Adipocyte (in vitro differentiated cells): ENCODE data around the gene KCNA10.

ENCODE experiments used
- DNase-seq: peaks from one replicate; pipeline ENCODE4 v3.0.0-alpha.2; 2015; ENCODE audit warnings: low read depth
- H3K27me3 ChIP-seq: replicated peaks from 2 replicates; pipeline ENCODE4 v1.7.0; 2013; ENCODE audit warnings: mild to moderate bottlenecking, low read length, moderate library complexity; ENCODE audit not compliant: control insufficient read depth, insufficient read depth
- H3K36me3 ChIP-seq: 2 replicates; pipeline ENCODE4 v1.7.0; 2013; ENCODE audit warnings: low read length, mild to moderate bottlenecking, moderate library complexity; ENCODE audit not compliant: control insufficient read depth, insufficient read depth, severe bottlenecking
- H3K4me1 ChIP-seq: 2 replicates; pipeline ENCODE4 v1.7.0; 2013; ENCODE audit warnings: mild to moderate bottlenecking, low read length, moderate library complexity; ENCODE audit not compliant: control insufficient read depth, insufficient read depth
- H3K4me3 ChIP-seq: 2 replicates; pipeline ENCODE4 v1.7.0; 2013; ENCODE audit warnings: mild to moderate bottlenecking, low read length, moderate library complexity
- H3K9ac ChIP-seq: 2 replicates; pipeline ENCODE4 v1.7.0; 2013; ENCODE audit warnings: mild to moderate bottlenecking, low read length, moderate library complexity
- H3K9me3 ChIP-seq: 2 replicates; pipeline ENCODE4 v1.7.0; 2013; ENCODE audit warnings: mild to moderate bottlenecking, low read length, moderate library complexity; ENCODE audit not compliant: control insufficient read depth

Gene KCNA10

DNA sequence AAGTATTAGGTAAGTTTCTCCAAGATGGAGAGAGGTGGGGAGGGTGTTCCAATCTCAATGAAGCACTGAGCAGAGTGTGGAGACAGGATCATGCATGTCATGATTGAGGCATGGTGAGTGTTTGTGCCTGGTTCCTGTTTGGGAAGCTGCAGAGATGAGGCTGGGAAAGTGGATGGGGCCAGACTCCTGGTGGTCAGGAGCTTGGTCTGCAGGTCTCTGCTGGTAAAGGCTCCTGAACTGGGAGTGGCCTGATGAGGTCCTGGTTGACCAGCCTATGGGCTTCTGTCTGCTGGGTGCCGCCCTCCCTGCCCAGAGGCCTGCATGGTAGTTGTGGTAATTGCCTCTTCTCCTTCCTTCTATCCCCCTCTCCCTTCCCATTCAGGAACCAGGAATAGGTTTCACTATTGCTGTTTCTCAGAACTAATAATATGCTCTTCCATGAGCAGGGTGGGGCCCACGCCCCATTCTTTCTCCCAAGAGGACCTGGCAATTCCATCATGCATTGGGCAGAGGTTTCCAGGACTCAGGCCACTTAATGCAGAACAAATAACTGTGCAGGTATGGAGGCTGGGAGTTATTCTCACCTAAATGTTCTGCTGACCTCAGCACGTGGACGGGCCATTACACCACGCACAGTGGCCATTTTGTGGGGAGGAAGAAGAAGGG, 43.5 kb downstream of the KCNA10 start:
- Histone ChIP-seq H3K27me3 (no peaks in the 10 kb centered on the region), H3K4me3 (no peak overlapping the region), H3K9ac (no peak overlapping the region), H3K4me1 (peaks cover 23% of the 10 kb centered on the region), H3K9me3 (no peaks in the 10 kb centered on the region), H3K36me3 (no peaks in the 10 kb centered on the region)
- no peak for DNase-seq

- no peaks in the 10 kb centered on the region for H3K36me3 ChIP-seq
- H3K9me3 ChIP-seq = no peaks in the 10 kb centered on the region
- no peak for DNase-seq
- H3K4me3 ChIP-seq = no peak overlapping the region
- H3K9ac ChIP-seq = no peak overlapping the region
- H3K4me1 ChIP-seq = peaks cover 15% of the 10 kb centered on the region
- H3K27me3 ChIP-seq = no peaks in the 10 kb centered on the region
These were observed 44.5 kb downstream of the KCNA10 start for GRCh38 chr1:110474444-110474843.

DNA sequence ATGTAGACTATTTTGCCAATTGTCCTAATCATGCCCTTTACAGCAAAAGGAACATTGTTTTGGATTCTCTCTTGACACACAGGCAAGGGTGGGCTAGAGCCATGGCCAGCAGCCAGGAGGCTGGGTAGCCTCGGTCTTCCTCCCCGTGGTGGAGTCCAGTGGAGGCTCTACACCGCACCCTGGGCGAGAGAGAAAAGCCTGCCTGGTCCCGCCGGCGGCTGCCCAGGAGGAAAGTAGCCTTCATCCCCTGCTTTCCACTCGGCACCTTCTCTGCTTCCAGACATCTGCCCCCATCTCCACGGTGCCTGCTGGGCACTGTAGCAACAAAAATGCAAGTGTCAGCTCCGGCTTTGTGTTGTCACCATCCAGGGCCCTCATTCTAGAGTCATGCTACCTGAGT, 46.4 kb downstream of the KCNA10 start:
- H3K27me3 ChIP-seq = no peaks in the 10 kb centered on the region
- peaks cover 13% of the 10 kb centered on the region for H3K4me1 ChIP-seq
- H3K9ac ChIP-seq = no peak overlapping the region
- no peaks in the 10 kb centered on the region for H3K36me3 ChIP-seq
- H3K4me3 ChIP-seq = no peak overlapping the region
- no peaks in the 10 kb centered on the region for H3K9me3 ChIP-seq
- DNase-seq = no peak

DNA sequence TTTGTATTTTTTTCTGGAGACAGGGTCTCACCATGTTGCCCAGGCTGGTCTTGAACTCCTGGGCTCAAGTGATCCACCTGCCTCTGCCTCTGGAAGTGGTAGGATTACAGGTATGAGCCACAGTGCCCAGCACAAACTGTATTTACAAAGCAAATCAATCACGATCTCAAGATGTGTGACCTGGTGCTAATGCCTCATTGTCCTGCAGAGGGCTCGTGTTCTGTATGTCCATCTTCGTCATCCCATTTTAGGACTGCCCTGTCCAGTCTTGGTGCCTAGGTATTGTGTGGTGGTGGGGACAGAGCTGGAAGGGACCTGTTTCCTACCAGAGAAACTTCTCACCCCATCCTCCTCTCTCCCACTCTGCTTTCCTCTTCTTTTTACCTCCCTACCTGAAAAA, 47.8 kb downstream of the KCNA10 start:
- Histone ChIP-seq H3K4me3 (no peak overlapping the region), H3K4me1 (peaks cover under 1% of the 10 kb centered on the region), H3K9me3 (no peaks in the 10 kb centered on the region), H3K9ac (no peak overlapping the region), H3K36me3 (no peaks in the 10 kb centered on the region), H3K27me3 (no peaks in the 10 kb centered on the region)
- DNase-seq = no peak
